Esophagus muscularis mucosa (tissue), 4 donors: ENCODE data around the gene PPFIBP1. TPM values are rescaled to one million over a fixed set of nuclear protein-coding genes. Genes with fewer than 3 reads are reported as not detected.

Experiments used
- DNase-seq: peaks from one replicate; pipeline ENCODE4 v3.0.0-alpha.2; 2017; ENCODE audit errors: extremely low spot score
- H3K27ac ChIP-seq, 4 donors: fragments of 200-600 bp; sonication (generic); replicated peaks in 1 of 4; 1 replicate in 3 of 4; 2 replicates in 1 of 4; pipeline ENCODE4 v1.5.1; 2016 to 2019; ENCODE audit warnings: mild to moderate bottlenecking in 1 of 4
- H3K27me3 ChIP-seq, 4 donors: fragments of 200-600 bp; sonication (generic); one replicate each; pipeline versions ENCODE4 v1.5.1 to v1.6.0; 2016 to 2019
- H3K36me3 ChIP-seq, 4 donors: fragments of 200-600 bp; sonication (generic); one replicate each; pipeline ENCODE4 v1.5.1; 2016 to 2019
- H3K4me1 ChIP-seq, 4 donors: fragments of 200-600 bp; sonication (generic); one replicate each; pipeline ENCODE4 v1.5.1; 2016 to 2019
- H3K4me3 ChIP-seq, 4 donors: fragments of 200-600 bp; sonication (generic); 1 replicate in 2 of 4; 2 replicates in 2 of 4; pipeline ENCODE4 v1.5.1; 2016 to 2019; ENCODE audit warnings: mild to moderate bottlenecking in 4 of 4, moderate library complexity in 1 of 4
- H3K9me3 ChIP-seq, 4 donors: fragments of 200-600 bp; sonication (generic); 1 replicate in 3 of 4; 2 replicates in 1 of 4; pipeline ENCODE4 v1.5.1; 2016 to 2019
- CTCF ChIP-seq, 3 experiments: fragments of 200-600 bp in 2 of 3; fragments of 450-650 bp in 1 of 3; sonication (generic) in 2 of 3; IDR thresholded peaks; one replicate each; pipeline ENCODE4 v1.5.1; 2017 to 2019; ENCODE audit warnings: antibody characterized with exemption in 3 of 3, mild to moderate bottlenecking in 2 of 3, moderate library complexity in 1 of 3
- EP300 ChIP-seq: sonication (generic); formaldehyde crosslinking; IDR thresholded peaks from one replicate; pipeline ENCODE4 v1.6.1; 2017; ENCODE audit warnings: antibody characterized with exemption
- POLR2A ChIP-seq: fragments of 450-650 bp; IDR thresholded peaks from one replicate; pipeline ENCODE4 v1.6.1; 2017; ENCODE audit warnings: antibody characterized with exemption, moderate library complexity, mild to moderate bottlenecking, low read depth
- POLR2AphosphoS5 ChIP-seq, 2 donors: sonication (generic); formaldehyde crosslinking; IDR thresholded peaks; one replicate each; pipeline ENCODE4 v1.6.1; 2017; ENCODE audit warnings: antibody characterized with exemption in 2 of 2
- WGBS: methylation state at CpG from one replicate; pipeline ENCODE4 v1.1.5; 2018; 5-methylcytosine and 5-hydroxymethylcytosine counted together
- intact Hi-C: fragments of 100-400 bp; cut with DNase I; formaldehyde crosslinking; loops from one replicate; pipeline ENCODE4 v1.15.1; 2023
- total RNA-seq, 4 donors: library from RNA; depleted of rRNA; stranded (reverse); fragments of >200 nt; gene quantifications; one replicate each; pipeline versions ENCODE4 v1.1.0 to v1.2.1, GENCODE V29; 2016

Gene PPFIBP1
- total RNA-seq, 4 donors from 2014 or later: 53.2 to 79.0 (median 66.5) TPM

GRCh38 chr12:27502021-27502435 lies 22.0 kb upstream of the PPFIBP1 start:
- DNase-seq: no peak
- intact Hi-C loops: no loop called here
- Histone ChIP-seq H3K27ac (no peak overlapping the region), H3K4me1 (peaks cover 8 to 18% (median 12%) of the 10 kb centered on the region in 4 donors), H3K4me3 (no peak overlapping the region), H3K27me3 (no peaks in the 10 kb centered on the region), H3K9me3 (no peaks in the 10 kb centered on the region), H3K36me3 (no peaks in the 10 kb centered on the region)
- TF ChIP-seq CTCF (IDR thresholded peaks at IDR 0.05) (no peak), POLR2AphosphoS5 (IDR thresholded peaks at IDR 0.05) (no peak), EP300 (no peak), POLR2A (no peak)
- 94% methylated on average over 6 of the region's 6 CpGs for WGBS

GRCh38 chr12:27504507-27504906 lies 19.5 kb upstream of the PPFIBP1 start:
- peaks cover 8 to 18% (median 12%) of the 10 kb centered on the region in 4 donors for H3K4me1 ChIP-seq
- no peak overlapping the region for H3K27ac ChIP-seq
- DNase-seq: no peak
- TF ChIP-seq POLR2AphosphoS5 (IDR thresholded peaks at IDR 0.05): no peak
- TF ChIP-seq CTCF (IDR thresholded peaks at IDR 0.05): no peak
- TF ChIP-seq EP300: no peak
- no peak for TF ChIP-seq POLR2A
- H3K36me3 ChIP-seq: no peaks in the 10 kb centered on the region
- no peak overlapping the region for H3K4me3 ChIP-seq
- intact Hi-C loops: no loop called here
- WGBS: 97% methylated on average over 2 of the region's 2 CpGs
- H3K9me3 ChIP-seq: no peaks in the 10 kb centered on the region
- no peaks in the 10 kb centered on the region for H3K27me3 ChIP-seq

- TF ChIP-seq CTCF (IDR thresholded peaks at IDR 0.05) (no peak), POLR2AphosphoS5 (IDR thresholded peaks at IDR 0.05) (no peak), EP300 (no peak), POLR2A (no peak)
- peak overlapping the region in 2 of 4 donors; percentile 5 to 48 for H3K27ac ChIP-seq
- no peaks in the 10 kb centered on the region for H3K27me3 ChIP-seq
- WGBS: 68% methylated on average over 2 of the region's 2 CpGs
- intact Hi-C loops: no loop called here
- H3K4me1 ChIP-seq: peaks cover 8 to 18% (median 12%) of the 10 kb centered on the region in 4 donors
- no peak overlapping the region for H3K4me3 ChIP-seq
- no peaks in the 10 kb centered on the region for H3K36me3 ChIP-seq
- H3K9me3 ChIP-seq: no peaks in the 10 kb centered on the region
- DNase-seq: no peak
These were observed 18.9 kb upstream of the PPFIBP1 start for GRCh38 chr12:27505109-27505508.

GRCh38 chr12:27505761-27506160 lies 18.2 kb upstream of the PPFIBP1 start:
- H3K27ac ChIP-seq: peak overlapping the region in 2 of 4 donors; percentile 5 to 48
- no peaks in the 10 kb centered on the region for H3K27me3 ChIP-seq
- no peaks in the 10 kb centered on the region for H3K9me3 ChIP-seq
- intact Hi-C loops: no loop called here
- peaks cover 8 to 18% (median 13%) of the 10 kb centered on the region in 4 donors for H3K4me1 ChIP-seq
- no peaks in the 10 kb centered on the region for H3K36me3 ChIP-seq
- DNase-seq: no peak
- H3K4me3 ChIP-seq: no peak overlapping the region
- TF ChIP-seq EP300 (no peak), CTCF (IDR thresholded peaks at IDR 0.05) (no peak)

GRCh38 chr12:27506645-27507189 lies 17.3 kb upstream of the PPFIBP1 start:
- no peak for DNase-seq
- H3K27me3 ChIP-seq: no peaks in the 10 kb centered on the region
- no peaks in the 10 kb centered on the region for H3K9me3 ChIP-seq
- H3K4me3 ChIP-seq: no peak overlapping the region
- H3K36me3 ChIP-seq: no peaks in the 10 kb centered on the region
- no peak overlapping the region for H3K27ac ChIP-seq
- WGBS: 82% methylated on average over 2 of the region's 2 CpGs
- TF ChIP-seq POLR2A: no peak
- TF ChIP-seq POLR2AphosphoS5 (IDR thresholded peaks at IDR 0.05): no peak
- no peak for TF ChIP-seq CTCF (IDR thresholded peaks at IDR 0.05)
- TF ChIP-seq EP300: no peak
- intact Hi-C loops: no loop called here
- peaks cover 10 to 27% (median 18%) of the 10 kb centered on the region in 4 donors for H3K4me1 ChIP-seq
